Measurements from ENCODE around the gene TACC3.

DNA sequence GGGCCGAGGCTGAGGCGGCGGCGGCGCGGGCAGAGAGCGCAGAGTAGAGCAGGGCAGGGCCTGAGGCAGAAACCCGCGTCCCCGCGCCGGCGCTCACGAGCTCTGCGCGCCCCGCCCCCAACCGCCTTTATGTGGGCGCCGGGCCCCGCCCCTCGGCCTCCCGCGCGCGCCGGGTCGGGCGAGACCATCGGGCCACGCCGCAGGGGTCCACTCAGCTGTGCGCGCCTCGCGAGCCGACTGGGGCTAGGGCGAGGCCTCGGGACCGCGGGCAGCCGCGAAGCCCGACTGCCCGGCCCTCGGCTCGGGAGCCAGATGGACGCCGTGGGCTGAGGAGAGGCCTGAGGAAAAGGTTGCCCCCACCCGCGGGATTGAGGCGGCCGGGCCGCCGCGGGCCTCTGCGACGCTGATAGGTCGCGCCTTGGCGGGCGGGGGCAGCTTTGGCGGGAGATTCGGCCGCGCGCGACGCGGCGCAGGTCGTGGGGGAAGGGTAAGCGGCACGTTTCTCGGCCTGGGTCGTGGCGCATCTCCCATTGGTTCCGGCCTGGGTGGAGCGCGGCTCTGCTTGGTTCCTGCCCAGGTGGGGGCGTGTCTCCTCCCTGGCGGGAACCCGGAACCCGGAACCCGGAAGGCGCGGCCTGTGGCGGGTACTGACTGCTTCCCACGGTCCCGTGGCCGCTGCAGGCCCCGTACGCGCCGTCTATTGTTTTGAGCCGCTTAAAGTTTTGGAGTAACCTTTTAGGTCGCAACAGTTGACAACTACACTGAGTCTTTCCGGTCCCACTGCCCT, 8.9 kb upstream of the TACC3 start, which contains the start of gene SLBP:
- TF ChIP-seq, protein P1, sequence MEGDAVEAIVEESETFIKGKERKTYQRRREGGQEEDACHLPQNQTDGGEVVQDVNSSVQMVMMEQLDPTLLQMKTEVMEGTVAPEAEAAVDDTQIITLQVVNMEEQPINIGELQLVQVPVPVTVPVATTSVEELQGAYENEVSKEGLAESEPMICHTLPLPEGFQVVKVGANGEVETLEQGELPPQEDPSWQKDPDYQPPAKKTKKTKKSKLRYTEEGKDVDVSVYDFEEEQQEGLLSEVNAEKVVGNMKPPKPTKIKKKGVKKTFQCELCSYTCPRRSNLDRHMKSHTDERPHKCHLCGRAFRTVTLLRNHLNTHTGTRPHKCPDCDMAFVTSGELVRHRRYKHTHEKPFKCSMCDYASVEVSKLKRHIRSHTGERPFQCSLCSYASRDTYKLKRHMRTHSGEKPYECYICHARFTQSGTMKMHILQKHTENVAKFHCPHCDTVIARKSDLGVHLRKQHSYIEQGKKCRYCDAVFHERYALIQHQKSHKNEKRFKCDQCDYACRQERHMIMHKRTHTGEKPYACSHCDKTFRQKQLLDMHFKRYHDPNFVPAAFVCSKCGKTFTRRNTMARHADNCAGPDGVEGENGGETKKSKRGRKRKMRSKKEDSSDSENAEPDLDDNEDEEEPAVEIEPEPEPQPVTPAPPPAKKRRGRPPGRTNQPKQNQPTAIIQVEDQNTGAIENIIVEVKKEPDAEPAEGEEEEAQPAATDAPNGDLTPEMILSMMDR (conservative IDR thresholded peaks at IDR 0.05 in 1 of 2, IDR thresholded peaks at IDR 0.05 in 1 of 2; ENCODE audit: low read depth in 1 of 2, low read length in 2 of 2), result no peak
- TF ChIP-seq EZH2 (IDR thresholded peaks at IDR 0.05; ENCODE audit: low read length, missing control alignments), result no peak

All from fibroblast of lung (primary cell).